HG03520 (cell line): Measurements from ENCODE around the gene NMB.

Experiments
- ATAC-seq: cut with Tn5 transposase; IDR thresholded peaks from one replicate; pipeline ENCODE4 v1.9.1; 2021; ENCODE audit warnings: mild to moderate bottlenecking, moderate library complexity; ENCODE audit not compliant: unreplicated experiment

Gene NMB

DNA sequence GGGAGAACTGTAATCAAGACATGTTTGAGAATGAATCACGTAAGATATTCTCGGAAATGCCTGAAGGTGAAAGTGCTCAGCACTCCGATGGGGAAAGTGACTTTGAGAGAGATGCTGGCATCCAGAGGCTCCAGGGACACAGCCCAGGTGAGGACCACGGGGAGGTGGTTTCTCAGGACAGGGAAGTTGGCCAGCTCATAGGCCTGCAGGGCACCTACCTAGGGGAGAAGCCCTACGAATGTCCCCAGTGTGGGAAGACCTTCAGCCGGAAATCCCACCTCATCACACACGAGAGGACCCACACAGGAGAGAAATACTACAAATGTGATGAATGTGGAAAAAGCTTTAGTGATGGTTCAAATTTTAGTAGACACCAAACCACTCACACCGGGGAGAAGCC is 37.4 kb downstream of the NMB start:
- ATAC-seq: no peak

- no peak for ATAC-seq
These were observed 41.8 kb downstream of the NMB start for GRCh38 chr15:84616235-84616634.

DNA sequence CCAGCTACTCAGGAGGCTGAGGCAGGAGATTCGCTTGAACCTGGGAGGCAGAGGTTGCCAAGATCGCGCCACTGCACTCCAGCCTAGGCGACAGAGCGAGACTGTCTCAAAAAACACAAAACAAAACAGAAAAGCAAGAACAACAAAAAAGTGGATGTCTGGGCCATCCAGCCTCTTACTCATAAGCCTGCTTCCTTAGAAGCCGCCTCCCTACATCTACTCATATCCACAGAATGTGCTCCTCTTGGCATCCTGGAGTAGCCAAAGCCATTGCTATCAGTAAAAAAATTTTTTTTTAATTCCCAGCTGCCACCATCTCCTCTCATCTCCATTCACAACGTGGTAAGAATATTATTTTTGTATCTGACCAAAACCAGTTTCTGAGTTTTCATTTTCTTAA is 46.4 kb downstream of the NMB start:
- ATAC-seq: no peak

DNA sequence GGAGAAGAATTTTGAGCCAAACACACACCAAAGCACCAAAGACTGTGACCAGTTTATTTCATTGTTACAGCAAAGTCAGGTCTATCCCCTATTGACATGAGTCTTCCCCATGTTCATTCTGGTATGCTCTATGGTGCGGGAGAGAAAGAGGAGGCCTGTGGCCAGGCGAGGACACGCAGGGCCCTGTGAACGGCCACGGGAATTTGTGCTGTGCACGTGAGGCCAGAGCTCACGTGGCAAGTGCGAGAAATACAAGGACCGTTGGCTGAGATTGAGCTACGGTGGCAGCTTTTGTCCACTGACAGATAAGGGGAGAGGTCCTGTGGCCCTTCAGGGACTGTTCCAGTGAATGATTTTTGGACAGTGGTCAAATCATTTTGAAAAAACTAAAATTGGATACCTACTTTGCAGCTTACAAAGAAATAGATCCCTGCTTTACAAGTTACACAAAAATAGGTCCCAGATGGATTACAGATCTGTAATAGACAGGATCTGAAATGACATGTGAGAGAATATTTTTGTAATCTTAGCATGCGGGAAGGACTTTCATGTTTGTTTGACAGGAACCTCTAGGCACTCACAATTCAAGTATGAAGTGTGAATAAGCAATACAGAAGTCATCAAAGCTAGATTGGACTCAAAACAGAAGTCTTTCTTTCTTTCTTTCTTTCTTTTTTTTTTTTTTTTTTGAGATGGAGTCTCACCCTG is 48.0 kb downstream of the NMB start:
- no peak for ATAC-seq

- no peak for ATAC-seq
These were observed 49.2 kb downstream of the NMB start for GRCh38 chr15:84608707-84609284.

DNA sequence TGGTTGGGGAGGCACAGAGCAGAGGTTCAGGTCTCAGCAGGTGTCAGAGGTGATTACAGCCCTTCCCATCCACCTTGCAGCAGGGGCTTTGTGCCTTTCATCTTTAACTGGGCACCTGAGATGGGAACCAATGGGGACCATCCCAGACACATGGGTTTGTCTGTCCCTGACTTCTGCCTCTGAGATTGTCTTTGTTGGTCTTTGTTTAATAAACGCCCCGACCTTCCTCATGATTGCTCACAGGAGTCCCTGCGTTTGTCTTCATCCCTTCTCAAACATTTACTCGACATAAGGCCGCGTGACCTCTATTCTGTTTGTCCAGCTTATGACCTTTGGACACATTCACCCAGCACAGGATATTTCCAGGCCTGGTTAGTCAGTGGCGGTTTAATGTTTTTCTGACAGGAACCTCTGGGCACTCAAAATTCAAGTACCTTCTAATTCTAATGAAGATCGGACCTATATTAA is 51.3 kb downstream of the NMB start:
- no peak for ATAC-seq

- no peak for ATAC-seq
These were observed 52.5 kb downstream of the NMB start for GRCh38 chr15:84605554-84605882.
